Measurements from ENCODE around the gene PARP14. TPM values are rescaled to one million over a fixed set of nuclear protein-coding genes. Genes with fewer than 3 reads are reported as not detected.
A peak's percentile ranks its signal among the peaks of the same experiment; 100 is the strongest.
"Not testable (repeated sequence)": the region's sequence is repeated elsewhere in the genome, so short reads cannot be mapped to it uniquely, and the experiment has no call there.

PARP14 gene
- polyA plus RNA-seq, 2 of the 4 experiments (the other 2 are of a cell fraction) = 7.5 to 23.6 TPM

GRCh38 chr3:122679085-122679881, 1.4 kb upstream of the PARP14 start (continued):
- TF ChIP-seq SREBF2 (IDR thresholded peaks at IDR 0.05) (no peak), MAFK (IDR thresholded peaks at IDR 0.05; ENCODE audit: partially characterized antibody) (no peak), HOXB5 (CRISPR knock-in tag; IDR thresholded peaks at IDR 0.05) (no peak)

GRCh38 chr3:122679882-122680474, 661 bp upstream of the PARP14 start:
- H3K9me3 ChIP-seq = no peaks in the 10 kb centered on the region
- peak overlapping the region; percentile 93 for H3K4me2 ChIP-seq
- peak; percentile 52 to 68 for ATAC-seq
- H3K4me1 ChIP-seq = peaks cover 17% of the 10 kb centered on the region
- H3K27ac ChIP-seq = peak overlapping the region; percentile 92 to 95
- DNase-seq (ENCODE audit: low read depth in 1 of 2, low spot score in 1 of 2) = peak in 1 of 2 experiments; percentile 10
- no peak for FAIRE-seq
- ChIA-PET CTCF (interaction anchor here (0.7 to 4.6 kb wide), 45 partner anchors 8 to 1133 kb away, joined by 3 to 52 read pairs (median 5); partner anchors contain the start of genes DTX3L, HSPBAP1, PARP9 and WDR5B), POLR2A (interaction anchor here (1.1 to 2.8 kb wide), 5 partner anchors 113 to 296 kb away, joined by 3 to 13 read pairs (median 6); partner anchors contain the start of genes DTX3L, FAM162A, HSPBAP1 and KPNA1)
- TF ChIP-seq RFX5 (IDR thresholded peaks at IDR 0.05) (no peak), POLR2AphosphoS2 (conservative IDR thresholded peaks at IDR 0.05; ENCODE audit: low read length) (no peak)
- 54% methylated on average over 10 of the region's 10 CpGs for WGBS (ENCODE audit: missing lambda C conversion rate)
- peak overlapping the region; percentile 73 for H3K4me3 ChIP-seq

- TF ChIP-seq REST (IDR thresholded peaks at IDR 0.05) = no peak
- no peak for TF ChIP-seq NPAS2 (CRISPR knock-in tag; IDR thresholded peaks at IDR 0.05; ENCODE audit: borderline replicate concordance)
- TF ChIP-seq BHLHE40 (IDR thresholded peaks at IDR 0.05; ENCODE audit: low read depth, low read length) = no peak
- peak; percentile 8; the same call in 1 of the 2 replicates for TF ChIP-seq MAX (IDR thresholded peaks at IDR 0.05)
- H3K4me1 ChIP-seq = peaks cover 17% of the 10 kb centered on the region
- POLR2A ChIA-PET = no interaction called here
- CTCF ChIA-PET = interaction anchor here (0.6 to 4.6 kb wide), 7 partner anchors 19 to 347 kb away, joined by 3 to 52 read pairs (median 3); no protein-coding TSS in a partner anchor
- peak overlapping the region; percentile 92 to 95 for H3K27ac ChIP-seq
- peak overlapping the region; percentile 73 for H3K4me3 ChIP-seq
- no peaks in the 10 kb centered on the region for H3K9me3 ChIP-seq
- DNase-seq (ENCODE audit: low read depth in 1 of 2, low spot score in 1 of 2) (no peak), ATAC-seq (no peak), FAIRE-seq (no peak)
- 31% methylated on average over 24 of the region's 24 CpGs for WGBS (ENCODE audit: missing lambda C conversion rate)
- peak overlapping the region; percentile 93 for H3K4me2 ChIP-seq
These were observed 790 bp downstream of the PARP14 start for GRCh38 chr3:122681284-122681973.

- DNase-seq (ENCODE audit: low read depth in 1 of 2, low spot score in 1 of 2) (no peak), FAIRE-seq (no peak), ATAC-seq (no peak)
- peak overlapping the region; percentile 92 to 95; a peak in 5 of 6 replicates for H3K27ac ChIP-seq
- 91% methylated on average over 3 of the region's 3 CpGs for WGBS (ENCODE audit: missing lambda C conversion rate)
- peak overlapping the region; percentile 93 for H3K4me2 ChIP-seq
- TF ChIP-seq SREBF2 (IDR thresholded peaks at IDR 0.05) (no peak), ZSCAN20 (CRISPR knock-in tag; IDR thresholded peaks at IDR 0.05) (no peak), BCL3 (IDR thresholded peaks at IDR 0.05) (no peak), CEBPB (IDR thresholded peaks at IDR 0.05) (no peak), RAD21 (conservative IDR thresholded peaks at IDR 0.05 in 1 of 2, IDR thresholded peaks at IDR 0.05 in 1 of 2) (no peak)
- H3K4me1 ChIP-seq = peaks cover 17% of the 10 kb centered on the region
- CTCF ChIA-PET = interaction anchor here (0.9 to 4.6 kb wide), 4 partner anchors 18 to 289 kb away, joined by 3 to 52 read pairs (median 3); no protein-coding TSS in a partner anchor
- POLR2A ChIA-PET = no interaction called here
- H3K9me3 ChIP-seq = no peaks in the 10 kb centered on the region
- H3K4me3 ChIP-seq = peak overlapping the region; percentile 73; the same call in 2 of the 3 replicates
These were observed 1.4 kb downstream of the PARP14 start for GRCh38 chr3:122681974-122682409.

GRCh38 chr3:122682778-122683411, 2.3 kb downstream of the PARP14 start:
- WGBS (ENCODE audit: missing lambda C conversion rate) = 96% methylated on average over 11 of the region's 11 CpGs
- H3K9me3 ChIP-seq; POLR2A ChIA-PET; H3K4me3 ChIP-seq; DNase-seq (ENCODE audit: low read depth in 1 of 2, low spot score in 1 of 2); FAIRE-seq; H3K4me2 ChIP-seq; H3K27ac ChIP-seq; ATAC-seq: not testable (repeated sequence)
- peaks cover 17% of the 10 kb centered on the region for H3K4me1 ChIP-seq
- CTCF ChIA-PET = interaction anchor here (0.6 to 1.4 kb wide), 4 partner anchors 88 to 344 kb away, joined by 3 to 4 read pairs (median 3); partner anchors contain the start of gene SEMA5B
